ENCODE results near the gene SFT2D1.

SFT2D1 gene

DNA sequence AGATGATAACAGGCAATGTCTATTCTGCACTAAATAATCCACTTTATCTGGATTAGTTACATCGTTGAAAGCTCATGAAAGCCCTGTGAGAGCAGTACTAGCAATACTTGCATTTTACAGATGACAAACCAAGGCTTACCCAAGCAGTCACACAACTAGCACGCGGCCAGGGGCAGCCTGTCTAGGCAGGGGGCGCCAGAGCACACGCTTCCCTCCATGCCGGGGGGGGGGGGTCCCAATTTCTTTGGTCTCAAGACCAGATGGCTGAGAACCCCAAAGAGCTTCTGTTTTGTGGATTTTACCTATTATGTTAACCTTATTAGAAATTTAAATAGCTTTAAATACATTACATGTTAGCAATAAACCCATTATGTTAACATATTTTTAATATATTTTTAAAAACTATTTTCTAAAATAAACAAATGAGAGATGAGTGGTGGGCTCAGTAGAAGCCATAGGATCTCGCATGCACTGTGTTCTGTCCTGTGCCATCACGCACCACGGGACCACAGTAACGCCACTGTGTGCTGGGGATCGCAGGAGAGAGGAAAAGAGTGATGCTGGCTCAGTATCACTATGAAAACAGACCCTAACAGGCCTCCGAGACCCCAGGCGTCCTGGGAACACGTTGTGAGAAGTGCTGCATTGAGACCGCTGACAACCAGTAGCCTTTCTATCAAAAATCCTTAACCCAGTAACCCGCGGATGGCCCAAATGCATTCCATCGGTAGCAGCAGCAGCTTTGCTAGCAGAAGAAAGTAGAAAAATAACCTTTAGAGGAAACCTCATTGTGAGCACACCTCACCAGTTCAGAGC is 28.9 kb downstream of the SFT2D1 start:
- POLR2A ChIA-PET, result no interaction called here
- no peak for DNase-seq (ENCODE audit: low read depth, low spot score)

GRCh38 chr6:166312832-166313231 is 29.5 kb downstream of the SFT2D1 start:
- no peak overlapping the region for H3K4me3 ChIP-seq (ENCODE audit: low read depth, low read length)
- DNase-seq (ENCODE audit: low read depth, low spot score), result no peak
- no peak for TF ChIP-seq CTCF (IDR thresholded peaks at IDR 0.05; ENCODE audit: insufficient read depth, low read length, missing control alignments)
- ChIA-PET POLR2A (no interaction called here), CTCF (interaction anchor here (0.6 to 2.6 kb wide), 21 partner anchors 9 to 677 kb away, joined by 3 to 26 read pairs (median 5); partner anchors contain the start of gene SFT2D1)

More for the DNA sequence above, 28.9 kb downstream of the SFT2D1 start:
- CTCF ChIA-PET, result interaction anchor here (0.6 to 2.6 kb wide), 23 partner anchors 9 to 676 kb away, joined by 3 to 26 read pairs (median 5); partner anchors contain the start of gene SFT2D1
- peak; percentile 72 for TF ChIP-seq CTCF (IDR thresholded peaks at IDR 0.05; ENCODE audit: insufficient read depth, low read length, missing control alignments)
- no peak overlapping the region for H3K4me3 ChIP-seq (ENCODE audit: low read depth, low read length)

DNA sequence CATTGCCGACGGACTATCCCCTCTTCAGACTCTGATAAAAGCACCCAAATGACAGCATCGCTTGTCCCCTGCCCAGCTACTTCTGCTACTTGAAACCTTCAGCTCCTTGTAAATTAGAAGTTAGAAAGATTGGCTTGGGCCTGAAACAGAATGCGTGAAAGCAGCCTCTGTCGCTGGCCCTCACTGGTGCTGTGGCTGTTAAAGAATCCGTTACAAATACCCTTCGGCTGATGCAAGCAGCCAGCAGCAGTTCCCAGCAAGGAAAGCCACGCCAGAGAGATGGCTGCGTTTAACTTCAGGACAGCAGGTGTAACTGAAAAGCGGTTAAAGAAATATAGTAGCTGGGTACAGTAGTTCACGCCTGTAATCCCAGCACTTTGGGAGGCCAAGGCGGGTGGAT is 31.7 kb downstream of the SFT2D1 start:
- TF ChIP-seq CTCF (IDR thresholded peaks at IDR 0.05; ENCODE audit: insufficient read depth, low read length, missing control alignments), result no peak
- POLR2A ChIA-PET, result no interaction called here
- DNase-seq (ENCODE audit: low read depth, low spot score), result no peak
- H3K4me3 ChIP-seq (ENCODE audit: low read depth, low read length), result no peak overlapping the region
- CTCF ChIA-PET, result interaction anchor here (1.2 to 2.1 kb wide), 4 partner anchors 10 to 89 kb away, joined by 3 to 14 read pairs (median 6); no protein-coding TSS in a partner anchor

DNA sequence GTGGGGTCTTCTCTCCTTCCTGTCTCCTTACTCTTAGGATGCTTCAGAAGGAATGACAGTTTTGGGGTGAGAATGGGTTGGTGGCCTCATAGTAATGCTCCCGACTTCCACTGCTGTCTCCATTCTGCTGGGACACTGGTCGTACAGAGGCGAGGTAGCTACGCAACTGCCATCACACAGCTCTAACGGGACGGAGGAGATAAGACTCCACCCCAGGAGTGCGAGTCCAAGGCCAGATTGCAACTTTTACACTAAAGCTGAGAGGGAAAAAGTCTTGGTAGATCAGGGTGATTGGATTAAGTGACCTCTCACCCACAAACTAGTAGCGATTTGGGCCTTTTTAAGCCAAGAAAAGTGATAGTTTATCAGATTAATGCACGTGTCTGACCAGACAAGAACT is 32.4 kb downstream of the SFT2D1 start:
- H3K4me3 ChIP-seq (ENCODE audit: low read depth, low read length), result no peak overlapping the region
- POLR2A ChIA-PET, result no interaction called here
- DNase-seq (ENCODE audit: low read depth, low spot score), result no peak
- CTCF ChIA-PET, result interaction anchor here (1.2 to 2.1 kb wide), 3 partner anchors 71 to 90 kb away, joined by 3 to 14 read pairs (median 7); no protein-coding TSS in a partner anchor
- no peak for TF ChIP-seq CTCF (IDR thresholded peaks at IDR 0.05; ENCODE audit: insufficient read depth, low read length, missing control alignments)

DNA sequence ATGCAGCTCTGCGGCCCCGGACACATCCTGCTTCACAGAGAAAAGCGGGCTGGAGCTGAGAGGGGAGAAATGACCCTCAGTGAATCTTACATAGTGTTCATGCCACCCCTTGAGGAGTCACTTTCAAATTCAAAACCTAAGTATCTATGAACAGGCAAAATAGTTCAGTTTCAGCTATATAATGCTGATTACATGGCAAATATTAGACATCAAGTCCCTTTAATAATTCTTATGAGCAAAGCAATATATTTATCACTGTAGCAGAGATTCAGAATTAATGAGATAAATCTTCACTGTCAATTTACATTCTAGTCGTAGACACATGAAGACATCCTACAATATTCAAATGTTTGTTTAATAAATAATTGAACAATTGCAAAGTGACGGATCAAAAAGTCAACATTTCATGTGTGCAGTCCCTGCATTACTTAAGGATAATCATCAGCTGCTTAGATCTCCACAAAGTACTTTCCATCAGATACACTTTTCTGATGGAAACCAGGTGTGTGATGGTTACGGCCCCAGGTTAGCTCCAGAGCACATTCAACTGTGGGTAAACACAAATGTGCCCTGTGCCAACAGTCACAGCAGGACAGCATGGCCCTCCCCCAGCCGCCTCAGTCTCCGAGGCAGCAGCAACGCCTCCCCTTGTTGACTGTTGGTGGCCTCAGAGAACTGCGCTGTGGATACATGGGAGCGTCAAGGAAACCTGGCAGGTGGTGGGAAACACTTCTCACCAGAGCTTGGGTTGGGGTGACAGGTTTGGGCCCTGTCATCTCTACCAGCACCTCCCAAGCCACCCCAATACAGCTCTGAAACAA is 33.4 kb downstream of the SFT2D1 start:
- no peak overlapping the region for H3K4me3 ChIP-seq (ENCODE audit: low read depth, low read length)
- no peak for DNase-seq (ENCODE audit: low read depth, low spot score)
- CTCF ChIA-PET, result no interaction called here
- no peak for TF ChIP-seq CTCF (IDR thresholded peaks at IDR 0.05; ENCODE audit: insufficient read depth, low read length, missing control alignments)
- POLR2A ChIA-PET, result no interaction called here
